NT2/D1 (cell line): ENCODE data around the gene SLC25A36.

Experiments
- YY1 ChIP-seq: IDR thresholded peaks from 2 replicates; pipeline ENCODE4 v1.6.1; 2011; ENCODE audit not compliant: insufficient read length, insufficient read depth
- ZNF274 ChIP-seq: IDR thresholded peaks from 2 replicates; pipeline ENCODE4 v1.6.1; 2011; ENCODE audit warnings: mild to moderate bottlenecking, low read depth, low read length

GRCh38 chr3:140972833-140973232 is 31.2 kb downstream of the SLC25A36 start:
- TF ChIP-seq ZNF274: no peak
- no peak for TF ChIP-seq YY1
